ENCODE results near the gene UMPS. TPM values are rescaled to one million over a fixed set of nuclear protein-coding genes. Genes with fewer than 3 reads are reported as not detected.

The UMPS gene
- total RNA-seq, 1 experiment from 2014 or later: 35.9 TPM

DNA sequence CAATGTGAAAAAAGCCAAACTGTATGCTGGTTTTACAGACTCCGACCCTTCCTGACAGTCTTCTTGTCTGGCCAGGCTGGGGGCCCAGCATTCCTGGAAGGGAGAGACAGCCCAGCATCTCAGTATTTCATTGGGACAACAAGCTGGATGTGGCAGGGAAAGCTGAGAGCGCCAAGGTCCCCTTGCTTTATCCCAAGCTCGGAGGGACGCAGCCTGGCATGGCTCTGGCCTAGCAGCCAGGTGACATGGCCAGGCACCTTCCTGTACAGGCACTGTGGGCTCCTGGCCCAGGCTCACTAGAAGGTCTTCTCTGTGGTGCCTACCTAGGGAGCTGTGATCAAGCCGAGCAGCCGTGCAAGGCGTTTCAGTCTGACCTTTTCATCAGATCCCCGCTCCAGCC is 33.0 kb downstream of the UMPS start:
- DNase-seq (ENCODE audit: low read depth): no peak

DNA sequence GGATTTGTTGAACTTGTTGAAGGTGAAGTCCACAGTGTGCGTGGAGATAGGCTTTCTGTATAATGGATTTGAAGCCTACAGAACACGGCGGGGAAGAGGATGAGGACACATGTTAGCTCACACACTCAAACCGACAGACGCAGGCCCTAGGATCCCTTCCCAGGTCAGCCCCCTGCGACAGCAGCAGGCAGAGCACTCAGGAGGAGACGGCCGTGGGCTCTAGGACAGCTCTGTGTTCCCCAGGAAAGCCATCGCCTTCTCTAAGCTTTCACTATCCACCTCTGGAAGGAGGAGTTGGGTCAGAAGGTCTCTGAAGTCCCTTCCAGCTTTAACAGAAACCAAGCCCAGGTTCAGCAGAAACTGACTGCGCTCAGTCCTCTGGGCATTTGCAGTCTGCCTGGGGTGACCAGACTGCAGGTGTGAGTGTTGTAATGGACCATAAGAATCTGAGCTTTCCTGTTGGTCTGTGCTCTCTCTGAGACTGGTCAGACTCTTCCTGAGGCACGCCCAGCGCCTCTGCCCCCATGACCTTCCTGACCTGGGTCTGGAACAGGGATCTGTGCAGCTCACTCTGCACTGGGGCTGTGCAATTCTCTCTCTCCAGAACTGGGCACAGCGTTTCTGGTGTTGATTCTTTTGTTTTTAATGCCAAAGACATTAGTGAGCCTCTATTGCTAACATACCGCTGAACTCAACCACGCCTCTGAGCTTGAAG is 33.5 kb downstream of the UMPS start:
- no peak for DNase-seq (ENCODE audit: low read depth)

DNA sequence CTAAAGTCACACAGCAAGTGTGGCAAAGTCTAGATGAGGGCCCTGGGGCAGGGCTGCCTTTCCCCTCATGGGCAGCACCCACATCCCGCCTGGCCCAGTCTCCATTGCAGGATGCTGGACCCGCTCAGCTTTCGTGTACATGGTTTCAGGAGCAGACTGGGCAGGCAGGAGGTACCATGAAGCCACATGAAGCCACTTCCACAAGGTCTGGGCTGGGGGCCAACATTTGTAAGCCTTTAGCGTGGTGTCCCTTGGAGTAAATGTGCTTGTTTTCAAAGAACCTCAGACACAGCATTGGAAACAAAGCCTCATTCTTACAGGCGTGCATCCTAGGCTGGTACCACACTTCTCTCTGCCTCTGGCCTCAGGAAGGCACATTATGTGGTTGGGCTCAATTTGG is 34.5 kb downstream of the UMPS start:
- DNase-seq (ENCODE audit: low read depth): peak; percentile 63

DNA sequence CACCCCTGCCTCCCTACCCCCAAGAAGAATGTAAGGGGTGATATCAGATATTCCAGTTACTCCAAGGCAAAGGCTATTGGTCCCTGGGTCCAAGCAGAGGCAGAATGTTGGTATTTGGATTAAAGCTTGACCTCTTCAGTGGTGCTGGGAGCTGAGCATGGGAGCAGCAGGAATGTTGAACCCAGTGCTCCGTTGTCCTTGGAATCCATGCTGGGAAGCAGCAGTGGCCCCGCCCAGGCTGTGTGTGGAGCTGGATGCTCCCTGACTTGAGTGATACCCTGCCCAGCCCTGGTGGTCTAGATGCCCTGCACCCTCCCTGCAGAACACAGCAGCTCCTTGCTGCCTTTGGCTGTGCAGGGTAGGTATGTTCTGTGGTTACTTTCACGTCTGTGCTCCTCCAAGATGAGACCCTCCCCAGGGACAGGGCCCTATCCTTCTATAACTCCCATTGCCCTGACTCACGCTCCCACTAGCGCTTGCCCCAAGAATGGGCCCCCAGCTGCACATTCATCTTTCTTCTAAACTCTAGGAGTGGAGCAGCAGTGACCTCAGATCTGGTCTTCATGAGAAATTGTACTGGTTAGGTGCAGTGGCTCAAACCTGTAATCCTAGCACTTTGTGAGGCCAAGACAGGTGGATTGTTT is 35.1 kb downstream of the UMPS start:
- no peak for DNase-seq (ENCODE audit: low read depth)

DNA sequence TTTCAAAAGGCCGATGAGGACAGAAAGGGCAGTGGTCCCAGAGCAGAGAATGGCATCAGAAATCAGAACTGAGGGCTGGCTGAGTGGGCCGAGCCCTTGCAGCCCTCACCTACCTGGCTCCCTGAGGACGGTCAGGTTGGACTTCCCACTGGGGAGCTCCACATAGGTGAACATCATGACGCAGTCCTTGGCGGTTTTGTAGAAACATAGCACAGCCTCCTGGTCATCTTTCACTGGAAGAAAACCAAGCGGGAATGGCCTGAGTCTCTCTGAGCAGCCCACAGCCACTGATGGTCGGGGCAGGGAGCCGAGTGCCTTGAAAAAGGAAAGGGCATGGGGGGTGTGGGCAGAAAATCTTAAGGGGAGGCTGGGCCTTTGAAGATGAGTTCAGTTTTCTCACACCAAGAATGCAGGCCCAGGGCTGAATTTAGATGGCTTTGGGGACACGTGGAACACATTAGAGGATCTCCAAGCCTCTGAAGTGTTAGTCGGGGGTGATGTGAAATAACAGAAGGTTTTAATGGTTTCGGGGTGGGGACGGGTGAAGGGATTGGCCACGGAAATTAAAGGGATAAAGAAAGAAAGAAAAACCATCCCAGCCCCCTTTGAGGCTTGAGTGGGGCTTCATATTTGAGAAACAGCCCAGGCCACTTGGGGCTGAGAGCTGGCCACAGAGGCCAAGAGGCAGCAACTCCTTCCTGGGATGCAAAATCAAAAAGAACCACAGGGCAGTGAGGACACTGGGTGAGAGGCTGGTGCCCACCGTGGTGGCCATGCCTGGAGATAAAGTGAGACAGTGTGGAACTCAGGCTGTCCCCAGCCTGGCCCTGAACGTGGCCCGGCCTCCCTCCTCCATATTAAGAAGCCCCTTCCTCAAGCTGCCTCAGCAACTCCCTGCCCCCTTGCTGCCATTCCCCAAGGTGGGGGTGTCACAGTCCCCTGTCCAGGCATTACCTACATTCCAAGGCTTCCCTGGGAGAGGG is 36.2 kb downstream of the UMPS start:
- DNase-seq (ENCODE audit: low read depth): no peak

DNA sequence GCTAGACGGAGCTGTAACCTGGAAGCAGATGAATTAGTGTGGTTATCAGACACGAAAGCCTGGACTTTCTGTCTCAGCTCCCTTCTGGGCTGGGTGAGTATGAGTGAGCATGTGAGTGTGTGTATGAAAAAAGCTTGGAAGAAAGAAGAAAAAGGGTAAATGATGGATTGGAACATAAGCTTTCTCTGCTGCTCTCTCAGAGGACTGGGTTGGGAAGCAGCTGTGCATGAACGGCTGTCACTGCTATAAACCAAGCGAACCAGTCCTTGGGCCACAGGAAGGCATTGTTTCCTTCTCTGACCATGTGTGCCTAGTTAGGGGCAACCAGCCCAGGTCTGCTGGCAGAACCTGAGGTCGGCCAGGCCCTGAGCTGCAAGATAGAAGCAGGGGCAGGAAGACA is 37.0 kb downstream of the UMPS start:
- no peak for DNase-seq (ENCODE audit: low read depth)

DNA sequence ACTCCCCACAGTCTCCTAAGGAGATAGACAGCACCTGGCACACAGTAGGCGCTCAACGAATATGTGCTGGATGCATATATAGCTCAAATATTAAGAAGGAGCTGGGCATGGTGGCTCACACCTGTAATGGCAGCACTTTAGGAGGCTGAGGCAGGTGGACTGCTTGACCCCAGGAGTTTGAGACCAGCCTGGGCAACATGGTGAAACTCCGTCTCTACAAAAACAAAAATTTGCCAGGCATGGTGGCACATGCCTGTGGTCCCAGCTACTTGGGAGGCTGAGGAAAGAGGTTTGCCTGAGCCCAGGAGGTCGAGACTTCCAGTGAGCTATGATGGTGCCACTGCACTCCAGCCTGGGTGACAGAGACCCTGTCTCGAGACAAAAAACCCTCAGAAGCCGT is 37.4 kb downstream of the UMPS start:
- no peak for DNase-seq (ENCODE audit: low read depth)

DNA sequence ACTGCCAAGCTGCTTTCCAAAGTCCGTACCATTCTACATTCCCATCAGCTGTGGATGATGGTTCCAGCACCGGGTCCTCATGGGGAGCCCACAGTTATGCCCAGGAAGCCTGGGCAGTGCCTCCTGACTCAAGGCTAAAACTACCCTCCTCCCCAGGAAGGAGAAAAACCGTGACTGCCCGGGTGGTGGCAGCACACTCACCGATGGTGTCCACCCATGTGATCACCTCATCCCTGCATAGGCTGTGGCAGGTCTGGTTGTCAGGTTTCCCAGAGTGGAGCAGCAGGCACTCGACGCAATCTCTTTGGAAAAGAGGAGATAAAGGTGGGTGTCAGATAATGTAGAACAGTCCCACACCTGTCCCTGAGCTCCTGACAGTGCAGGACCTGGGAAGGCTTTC is 38.6 kb downstream of the UMPS start:
- no peak for DNase-seq (ENCODE audit: low read depth)

DNA sequence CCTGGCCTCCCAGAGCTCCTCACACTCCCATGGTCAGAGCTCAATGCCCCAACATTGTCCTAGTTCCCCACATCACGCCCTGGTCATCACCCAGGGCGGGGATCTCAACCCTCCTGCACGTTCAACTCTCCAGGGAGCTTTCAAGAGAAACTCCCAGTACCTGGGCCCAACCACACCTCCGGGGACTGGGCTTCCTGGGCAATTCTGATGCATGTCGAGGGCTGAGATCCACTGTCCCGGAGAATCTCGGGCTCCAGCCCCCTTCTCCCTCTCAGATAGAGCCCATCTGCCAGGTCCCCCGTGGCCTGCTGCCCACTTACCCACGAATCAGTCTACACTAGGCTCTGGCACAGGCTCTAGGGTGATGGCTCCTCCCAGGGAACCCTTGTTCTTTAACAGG is 39.2 kb downstream of the UMPS start:
- DNase-seq (ENCODE audit: low read depth): no peak

DNA sequence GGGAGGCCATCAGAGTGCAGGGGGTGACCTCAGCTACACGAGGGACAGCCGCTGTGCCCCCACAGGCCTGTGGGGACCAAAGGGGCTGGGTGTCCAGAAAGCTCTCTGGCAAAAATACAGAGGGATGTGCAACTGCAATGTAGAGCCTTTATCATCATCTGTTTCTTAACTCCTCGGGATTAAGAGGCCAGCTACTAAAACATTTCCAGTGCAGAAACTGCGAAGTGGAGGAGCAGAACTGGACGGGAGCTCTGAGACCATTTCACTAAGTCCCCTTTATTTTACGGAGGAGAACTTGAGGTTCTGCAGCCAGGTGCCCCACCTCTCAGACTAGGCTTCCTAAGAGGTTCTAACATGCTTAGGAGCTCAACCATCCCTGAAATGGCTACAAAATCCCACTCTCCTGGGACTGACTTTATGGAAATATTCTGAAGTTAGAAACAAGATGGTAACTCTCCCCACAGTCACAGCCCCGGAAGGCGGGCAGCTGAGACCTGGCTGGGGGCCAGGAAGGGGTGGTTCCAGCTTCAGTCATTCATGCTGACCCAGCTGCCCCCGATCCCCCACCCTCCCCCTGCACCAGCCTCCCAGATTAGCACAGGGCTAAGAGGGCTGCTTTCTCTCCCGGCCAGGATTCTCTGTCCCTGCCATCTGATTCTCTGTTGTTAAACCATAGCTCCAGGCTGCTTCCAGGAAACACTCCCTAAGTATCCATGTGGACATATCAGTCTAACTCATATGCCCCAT is 40.3 kb downstream of the UMPS start:
- peak; percentile 84 for DNase-seq (ENCODE audit: low read depth)

DNA sequence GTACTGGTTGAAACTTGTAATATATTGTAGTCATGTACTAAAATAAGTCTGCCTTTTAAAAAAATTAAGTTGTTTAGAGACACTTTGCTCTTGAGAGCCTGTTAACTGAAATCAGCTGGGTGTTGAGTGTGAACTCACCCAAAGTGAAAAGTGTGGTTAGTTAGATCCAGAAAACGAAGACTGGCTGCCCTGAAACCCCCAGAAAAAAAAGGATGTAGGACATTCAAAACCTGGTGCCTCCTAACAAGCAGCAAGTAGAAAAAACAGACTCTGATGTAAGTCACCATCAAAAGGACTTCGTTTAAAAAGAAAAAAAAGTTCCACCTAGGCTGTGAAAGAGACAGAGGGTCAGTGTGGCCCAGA is 40.8 kb downstream of the UMPS start:
- no peak for DNase-seq (ENCODE audit: low read depth)

DNA sequence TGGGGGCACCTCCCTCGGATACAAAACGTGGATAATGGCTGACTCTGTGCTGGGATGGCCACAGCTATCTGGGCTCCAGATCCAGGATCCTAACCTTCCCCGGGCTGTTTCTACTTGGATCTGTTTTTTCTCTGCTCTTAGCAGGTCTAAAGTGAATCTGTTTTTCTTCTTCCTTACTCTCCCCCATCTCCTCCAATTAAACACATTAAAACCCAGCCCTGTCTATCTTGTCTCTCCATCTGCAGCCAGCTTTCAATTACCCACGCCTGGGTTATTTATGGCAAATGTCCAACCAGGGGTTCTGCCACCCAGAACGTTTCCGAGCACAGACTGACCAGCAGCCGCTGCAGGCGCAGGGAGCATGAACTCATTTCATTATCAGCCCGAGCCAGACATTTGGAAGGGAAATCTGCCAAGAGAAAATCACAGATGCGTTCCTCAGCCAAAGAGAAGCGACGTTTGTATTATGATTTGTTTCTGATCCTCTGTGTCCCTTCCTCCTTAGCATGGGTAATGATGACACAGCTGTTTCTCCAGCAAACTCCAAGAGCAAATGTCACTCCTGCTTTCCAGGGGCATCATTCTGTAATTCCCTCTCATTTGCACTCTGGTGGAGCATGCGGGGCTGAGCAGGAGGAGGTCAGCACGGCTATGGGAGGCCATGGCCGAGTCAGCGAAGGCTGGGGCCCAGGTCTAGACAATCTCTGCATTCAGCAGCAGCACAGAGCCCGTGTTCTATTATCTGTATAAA is 42.0 kb downstream of the UMPS start:
- DNase-seq (ENCODE audit: low read depth): peak; percentile 99

DNA sequence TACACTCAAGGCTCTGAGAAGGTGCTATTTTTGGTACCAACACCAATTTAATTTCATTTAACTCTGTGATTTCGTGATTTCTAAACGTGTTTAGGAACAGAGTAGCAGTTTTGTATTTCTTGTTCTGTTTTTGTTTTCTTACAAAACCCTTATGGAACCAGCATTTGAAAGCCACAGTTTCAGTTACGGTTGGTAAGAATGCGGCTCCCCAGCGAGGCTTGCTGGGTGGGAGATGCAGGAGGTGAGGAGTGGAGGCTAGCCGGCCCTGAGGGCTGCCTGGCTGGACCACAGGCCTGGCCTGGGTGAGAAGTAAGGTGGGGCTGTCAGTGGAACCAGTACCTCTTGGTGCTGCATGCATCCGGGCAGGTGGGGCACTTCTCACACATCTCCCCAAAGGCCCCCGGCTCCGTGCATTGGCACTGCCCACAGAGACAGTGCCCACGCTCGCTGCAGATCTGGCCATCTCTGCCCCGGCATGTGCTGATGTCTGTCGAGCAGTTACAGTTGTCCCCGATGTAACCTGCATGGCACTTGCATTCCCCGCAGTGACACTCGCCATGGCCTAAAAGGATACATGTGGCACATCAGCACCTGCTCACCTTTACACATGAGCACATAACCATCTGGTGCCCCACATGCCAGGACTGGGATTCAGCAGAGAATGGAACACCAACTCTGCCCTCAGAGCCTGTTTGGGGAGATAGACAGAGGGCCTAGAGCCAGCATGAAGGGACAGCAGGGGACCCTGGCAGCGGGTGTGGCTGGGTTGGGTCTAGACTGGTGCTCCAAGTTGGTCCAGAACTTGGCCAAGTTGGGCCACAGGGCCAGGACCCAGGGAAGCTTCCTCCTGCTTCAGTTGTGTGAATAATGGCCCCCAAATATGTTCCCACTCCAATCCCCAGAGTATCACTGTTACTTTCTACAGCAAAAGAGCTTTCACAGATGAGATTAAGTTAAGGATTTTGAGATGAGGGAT is 43.4 kb downstream of the UMPS start:
- DNase-seq (ENCODE audit: low read depth): no peak

DNA sequence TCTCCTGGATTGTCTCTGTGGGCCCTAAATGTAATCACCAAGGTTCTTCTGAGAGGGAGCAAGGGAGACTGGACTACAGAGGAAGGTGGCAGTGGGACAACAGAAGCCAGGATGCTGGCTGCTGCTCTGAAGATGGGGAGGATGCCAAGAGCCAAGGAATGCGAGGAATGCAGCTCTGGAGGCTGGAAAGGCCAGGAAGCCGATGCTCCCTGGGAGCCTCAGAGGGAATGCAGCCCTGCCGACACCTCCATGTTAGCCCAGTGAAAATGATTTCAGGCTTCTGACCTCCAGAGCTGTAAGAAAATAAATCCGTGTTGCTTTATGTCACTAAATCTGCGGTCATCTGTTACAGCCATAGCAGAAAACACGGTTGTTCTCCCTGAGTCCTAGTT is 44.1 kb downstream of the UMPS start:
- DNase-seq (ENCODE audit: low read depth): peak; percentile 88

DNA sequence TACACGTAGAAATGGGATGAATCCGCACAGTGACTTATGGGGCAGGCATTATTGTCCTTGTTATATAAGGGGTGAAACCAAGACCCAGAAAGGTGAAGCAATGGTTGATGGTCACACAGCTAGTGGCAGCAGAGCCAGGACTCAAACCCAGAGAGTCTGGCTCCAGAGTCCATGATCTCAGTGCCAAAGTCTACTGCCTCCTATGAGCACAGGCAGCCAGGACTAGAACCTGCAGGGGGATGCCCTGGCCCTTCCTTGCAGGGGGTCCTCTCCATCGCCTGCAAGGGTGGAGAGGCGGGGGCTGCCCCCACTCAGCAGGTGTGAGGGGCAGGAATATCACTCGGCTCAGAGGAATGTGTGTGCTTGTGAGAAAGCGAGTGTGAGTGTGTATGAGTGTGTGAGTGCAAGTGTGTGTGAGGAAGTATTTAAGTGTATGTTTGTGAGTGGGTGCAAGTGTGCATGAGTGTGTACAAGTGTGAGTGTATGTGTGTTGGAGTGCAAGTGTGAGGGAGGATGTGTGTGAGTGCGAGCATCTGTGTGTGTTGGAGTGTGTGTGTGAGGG is 44.7 kb downstream of the UMPS start:
- no peak for DNase-seq (ENCODE audit: low read depth)

DNA sequence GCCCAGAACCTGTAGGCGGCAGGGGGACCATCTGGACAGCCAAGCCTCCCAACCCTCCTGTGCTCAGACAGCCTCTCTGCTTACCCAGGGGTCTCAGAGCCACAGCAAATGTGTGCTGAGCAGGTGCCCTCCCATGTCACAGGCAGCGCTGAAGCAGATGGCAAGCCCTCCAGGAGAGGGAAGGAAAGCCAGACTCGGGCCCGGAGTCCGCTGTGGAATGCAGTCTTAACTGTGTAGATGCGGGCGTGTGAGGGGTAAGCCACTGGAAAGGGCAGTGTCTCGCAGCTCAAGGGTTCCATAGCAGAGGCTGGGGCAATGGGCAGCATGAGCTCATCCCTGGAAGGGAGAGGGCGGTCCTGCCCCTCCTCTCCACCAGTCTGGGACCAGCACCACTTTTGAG is 45.6 kb downstream of the UMPS start:
- DNase-seq (ENCODE audit: low read depth): no peak

DNA sequence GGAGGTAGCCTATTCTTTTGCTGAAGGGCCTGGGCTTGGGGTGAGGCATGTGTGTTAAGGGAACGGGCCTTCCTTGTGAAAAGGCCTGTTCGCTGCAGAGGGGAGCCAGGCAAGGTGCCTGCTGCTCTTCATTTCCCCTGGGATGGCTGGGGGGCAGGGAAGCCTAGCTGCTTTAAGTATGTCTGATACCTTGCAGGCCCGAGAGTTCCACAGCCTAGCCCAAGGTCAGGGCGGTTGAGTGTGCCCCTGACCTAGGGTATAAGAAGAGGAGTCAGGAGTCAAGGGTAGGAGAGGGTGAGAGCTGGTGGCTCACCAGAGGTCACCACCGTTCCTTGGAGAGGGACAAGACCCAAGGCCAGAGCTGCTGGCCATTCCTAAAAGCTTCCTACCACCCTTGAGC is 46.6 kb downstream of the UMPS start:
- no peak for DNase-seq (ENCODE audit: low read depth)

DNA sequence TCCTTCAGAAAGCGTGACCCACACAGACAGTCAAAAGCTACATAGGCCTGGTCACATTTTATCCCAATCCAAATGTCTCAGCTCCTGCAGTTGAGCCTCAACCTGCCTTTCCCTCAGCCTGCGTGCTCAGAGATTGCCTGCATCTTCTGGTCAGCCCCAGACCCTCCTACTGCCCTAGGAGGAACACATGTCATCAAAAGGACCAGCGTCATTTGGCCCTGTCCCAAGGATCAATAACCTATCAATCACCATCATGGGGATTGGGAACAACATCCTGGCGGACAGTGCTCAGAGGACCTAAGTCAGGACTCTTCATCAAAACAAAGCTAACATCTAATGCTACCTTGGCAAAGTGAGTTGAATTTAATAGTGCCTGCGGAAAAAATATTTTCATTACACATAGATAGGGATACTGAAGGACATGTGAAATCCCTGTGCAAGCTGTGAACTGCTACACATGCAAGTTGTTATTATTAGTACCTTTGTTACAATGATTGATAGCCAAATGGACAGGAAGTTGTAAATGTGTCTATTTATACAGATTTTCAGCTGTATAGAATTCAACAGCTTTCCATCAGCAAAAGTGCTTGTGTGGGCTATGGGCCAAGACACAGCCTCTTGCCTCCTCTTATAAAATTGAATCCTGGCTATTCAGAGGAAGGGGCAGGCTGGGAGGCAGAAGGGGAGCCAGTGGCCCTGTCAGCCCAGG is 47.7 kb downstream of the UMPS start:
- no peak for DNase-seq (ENCODE audit: low read depth)

DNA sequence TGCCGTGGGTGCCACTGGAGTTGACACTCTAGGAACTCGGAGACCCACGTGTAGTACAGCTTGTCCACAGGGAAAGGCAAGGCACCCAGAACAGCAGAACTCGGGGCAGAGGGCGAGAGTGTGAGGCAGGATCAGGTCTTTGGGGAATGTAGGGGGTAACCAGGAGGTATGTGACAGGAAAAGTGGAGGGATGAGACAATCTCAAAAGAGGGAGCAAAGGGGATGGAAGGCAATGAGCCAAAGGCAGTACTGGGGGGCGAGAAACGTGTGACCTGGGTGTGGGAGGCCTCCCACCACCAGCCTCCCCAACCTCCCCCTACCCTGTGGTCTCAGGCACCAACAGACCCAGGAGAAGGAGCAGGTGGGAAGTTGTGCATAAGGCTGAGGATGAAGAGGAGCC is 48.9 kb downstream of the UMPS start:
- DNase-seq (ENCODE audit: low read depth): no peak
